ENCODE data around the gene RNF126. TPM values are rescaled to one million over a fixed set of nuclear protein-coding genes. Genes with fewer than 3 reads are reported as not detected.
"Not testable (repeated sequence)": the region's sequence is repeated elsewhere in the genome, so short reads cannot be mapped to it uniquely, and the experiment has no call there.

RNF126 gene
- total RNA-seq, 1 experiment from 2014 or later = 119 TPM

DNA sequence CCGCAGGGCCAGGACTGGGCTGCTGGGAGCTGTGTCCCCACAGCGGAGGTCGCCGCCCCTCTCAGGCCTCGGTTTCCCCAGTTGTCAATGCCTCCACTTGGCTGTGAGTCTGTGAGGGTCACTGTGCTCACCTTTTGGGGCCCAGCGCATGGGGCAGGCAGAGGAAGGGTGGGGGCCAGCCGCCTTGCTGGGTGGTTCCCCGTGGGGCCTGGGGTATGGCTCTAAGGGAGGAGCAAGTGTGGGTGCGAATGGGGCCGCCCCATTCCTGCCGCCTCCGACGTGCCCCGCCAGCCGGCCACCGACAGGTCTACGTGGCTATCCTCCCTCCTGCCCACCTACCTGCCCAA is 24.1 kb downstream of the RNF126 start:
- Histone ChIP-seq H3K36me3 (replicated peaks; ENCODE audit: control insufficient read depth, insufficient read depth, low read length) (no peaks in the 10 kb centered on the region), H3K4me3 (ENCODE audit: insufficient read depth, low read depth, low read length) (no peak overlapping the region), H3K27me3 (ENCODE audit: control insufficient read depth, insufficient read depth, low read length) (peaks cover 16% of the 10 kb centered on the region)
- no peak for DNase-seq

DNA sequence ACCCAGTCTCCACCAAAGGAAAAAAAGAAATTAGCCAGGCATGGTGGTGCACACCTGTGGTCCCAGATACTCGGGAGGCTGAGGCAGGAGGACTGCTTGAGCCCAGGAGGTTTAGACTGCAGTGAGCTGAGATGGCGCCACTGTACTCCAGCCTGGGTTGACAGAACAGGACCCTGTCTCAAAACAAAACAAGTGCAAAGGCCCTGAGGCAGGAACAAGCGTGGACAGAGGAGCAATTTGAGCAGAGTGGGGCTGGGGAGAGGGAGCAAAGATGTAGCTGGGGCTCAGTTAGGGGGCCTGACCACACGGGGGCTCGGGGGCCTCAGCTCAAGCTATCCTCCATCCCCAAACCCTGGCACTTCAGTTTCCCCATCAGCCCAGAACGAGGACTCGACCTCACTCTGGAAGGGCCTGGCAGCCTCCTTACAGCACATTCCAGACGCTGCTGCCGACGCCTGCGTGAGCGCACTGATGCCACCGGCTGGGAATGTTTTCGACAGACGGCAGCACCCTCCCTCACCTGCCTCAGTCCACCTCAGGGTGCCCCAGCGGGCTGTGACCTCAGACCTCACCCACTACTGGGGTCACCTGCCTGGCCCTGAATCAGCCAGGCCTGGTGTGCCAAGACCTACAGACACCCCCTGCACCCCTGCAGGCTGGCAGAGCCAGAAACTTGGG is 27.9 kb downstream of the RNF126 start:
- Histone ChIP-seq H3K4me3 (ENCODE audit: insufficient read depth, low read depth, low read length) (no peak overlapping the region), H3K27me3 (ENCODE audit: control insufficient read depth, insufficient read depth, low read length) (peaks cover 14% of the 10 kb centered on the region), H3K36me3 (replicated peaks; ENCODE audit: control insufficient read depth, insufficient read depth, low read length) (no peaks in the 10 kb centered on the region)
- no peak for DNase-seq

DNA sequence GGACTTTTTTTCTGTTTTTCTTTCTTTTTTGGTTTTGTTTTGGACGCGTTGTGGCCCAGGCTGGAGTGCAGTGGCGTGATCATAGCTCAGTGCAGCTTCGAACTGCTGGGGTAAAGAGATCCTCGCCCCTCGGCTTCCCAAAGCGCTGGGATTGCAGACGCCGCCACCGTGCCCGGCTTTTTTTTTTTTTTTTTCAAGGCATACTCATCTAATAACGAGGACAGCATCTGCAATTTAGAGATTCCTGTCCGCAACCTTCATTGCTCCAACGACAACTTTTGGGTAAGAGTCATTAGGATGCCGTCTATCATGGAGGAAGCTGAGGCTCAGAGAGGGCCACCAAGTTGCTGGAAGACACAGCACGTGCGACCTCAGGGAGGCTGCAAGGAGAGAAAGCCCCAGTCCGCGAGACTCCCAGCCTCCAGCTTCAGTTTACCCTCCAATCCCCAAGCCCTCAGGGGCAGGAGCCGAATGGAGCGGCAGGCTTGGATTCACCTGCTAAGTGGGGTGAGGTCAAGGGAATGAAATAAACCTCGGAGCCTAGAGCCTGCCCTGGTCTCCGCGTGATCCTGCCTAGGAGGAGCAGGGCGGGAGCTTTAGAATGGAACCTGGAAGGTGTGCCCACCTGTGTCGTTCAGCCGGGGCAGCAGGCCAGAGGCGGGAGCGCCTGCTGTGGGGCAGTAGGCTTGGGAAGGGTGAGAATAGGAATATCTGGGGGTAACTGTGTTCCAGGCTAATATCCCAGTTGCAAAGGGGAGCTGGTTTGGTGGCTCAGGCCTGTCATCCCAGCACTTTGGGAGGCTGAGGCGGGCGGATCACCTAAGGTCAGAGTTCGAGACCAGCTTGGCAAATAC is 29.0 kb downstream of the RNF126 start:
- peak overlapping the region; percentile 51 for H3K4me3 ChIP-seq (ENCODE audit: insufficient read depth, low read depth, low read length)
- peaks cover 9% of the 10 kb centered on the region for H3K27me3 ChIP-seq (ENCODE audit: control insufficient read depth, insufficient read depth, low read length)
- H3K36me3 ChIP-seq (replicated peaks; ENCODE audit: control insufficient read depth, insufficient read depth, low read length) = no peaks in the 10 kb centered on the region; the same call in 1 of the 2 replicates
- DNase-seq = no peak

DNA sequence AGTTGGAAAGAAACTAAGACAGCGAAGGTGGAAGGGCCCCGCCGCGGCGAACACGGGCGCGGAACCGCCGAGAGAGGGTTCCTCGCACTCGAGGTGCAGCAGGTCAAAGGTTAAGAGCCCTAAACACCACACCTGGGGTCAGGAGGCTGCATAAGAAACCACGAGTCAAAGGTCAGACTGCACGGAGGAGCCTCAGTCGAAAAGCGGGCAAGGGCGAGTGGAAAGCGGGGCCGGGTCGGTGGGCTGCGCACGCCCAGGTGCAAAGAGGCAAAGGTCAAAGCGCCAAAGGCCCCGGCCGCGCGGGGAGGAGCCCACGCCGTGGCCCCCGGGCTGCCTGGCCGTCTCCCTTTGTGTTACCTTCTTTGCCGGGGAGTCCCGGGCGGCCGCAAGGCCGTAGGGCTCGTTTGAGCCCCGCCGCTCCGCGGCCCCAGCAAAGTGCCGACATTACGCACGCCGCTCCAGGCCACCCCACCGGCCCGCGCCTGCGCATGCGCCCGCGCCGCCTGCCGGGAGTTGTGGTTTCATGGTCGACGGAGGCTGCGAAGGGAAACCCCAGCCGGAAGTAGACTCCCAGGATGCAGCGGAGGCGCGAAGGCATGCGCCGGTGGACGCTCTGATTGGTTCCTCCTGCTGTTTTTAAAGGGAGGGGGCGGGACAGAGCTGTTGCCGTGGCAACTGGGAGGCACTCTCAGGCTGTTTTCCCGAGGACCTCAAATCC is 29.8 kb downstream of the RNF126 start, which contains the start of gene POLRMT:
Gene POLRMT (minus strand): TSS at position 470 of the 718 bp plus-strand sequence. CDS start 25 bp downstream, at position 445.
- H3K4me3 ChIP-seq (ENCODE audit: insufficient read depth, low read depth, low read length) = peak within 1 kb of the TSS; percentile 95
- H3K36me3 ChIP-seq (replicated peaks; ENCODE audit: control insufficient read depth, insufficient read depth, low read length) = no peaks in the 10 kb centered on the region; the same call in 1 of the 2 replicates
- DNase-seq = peak; percentile 100
- H3K27me3 ChIP-seq (ENCODE audit: control insufficient read depth, insufficient read depth, low read length) = peaks cover 1% of the 10 kb centered on the region; the same call in 1 of the 2 replicates

DNA sequence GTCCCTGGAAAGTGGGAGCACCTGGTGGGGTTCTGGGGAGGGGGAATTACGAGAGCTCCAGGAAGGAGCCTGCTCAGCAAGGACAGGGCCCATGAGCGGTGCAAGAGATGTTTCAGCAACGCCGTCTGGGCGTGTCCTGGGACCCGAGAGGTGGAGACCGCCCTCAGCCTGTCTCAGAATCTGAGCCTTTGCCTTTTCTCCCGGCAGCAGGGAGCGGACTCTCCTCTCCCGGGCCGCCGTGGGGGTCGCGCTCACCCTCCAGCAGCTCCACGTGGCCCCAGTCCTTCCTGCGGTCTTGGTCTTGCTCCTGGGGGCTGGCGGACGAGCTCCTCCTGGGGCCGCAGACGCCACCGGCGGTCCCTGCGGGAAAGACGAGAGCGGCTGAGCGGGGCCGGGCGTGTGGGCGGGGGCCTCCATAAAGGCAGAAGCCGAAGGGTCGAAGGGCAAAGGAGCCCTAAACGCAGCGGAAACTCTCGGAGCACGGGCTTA is 30.4 kb downstream of the RNF126 start:
- Histone ChIP-seq H3K27me3 (ENCODE audit: control insufficient read depth, insufficient read depth, low read length) (no peaks in the 10 kb centered on the region; the same call in 1 of the 2 replicates), H3K4me3 (ENCODE audit: insufficient read depth, low read depth, low read length) (peak overlapping the region; percentile 95), H3K36me3 (replicated peaks; ENCODE audit: control insufficient read depth, insufficient read depth, low read length) (no peaks in the 10 kb centered on the region; the same call in 1 of the 2 replicates)
- DNase-seq = peak; percentile 93

DNA sequence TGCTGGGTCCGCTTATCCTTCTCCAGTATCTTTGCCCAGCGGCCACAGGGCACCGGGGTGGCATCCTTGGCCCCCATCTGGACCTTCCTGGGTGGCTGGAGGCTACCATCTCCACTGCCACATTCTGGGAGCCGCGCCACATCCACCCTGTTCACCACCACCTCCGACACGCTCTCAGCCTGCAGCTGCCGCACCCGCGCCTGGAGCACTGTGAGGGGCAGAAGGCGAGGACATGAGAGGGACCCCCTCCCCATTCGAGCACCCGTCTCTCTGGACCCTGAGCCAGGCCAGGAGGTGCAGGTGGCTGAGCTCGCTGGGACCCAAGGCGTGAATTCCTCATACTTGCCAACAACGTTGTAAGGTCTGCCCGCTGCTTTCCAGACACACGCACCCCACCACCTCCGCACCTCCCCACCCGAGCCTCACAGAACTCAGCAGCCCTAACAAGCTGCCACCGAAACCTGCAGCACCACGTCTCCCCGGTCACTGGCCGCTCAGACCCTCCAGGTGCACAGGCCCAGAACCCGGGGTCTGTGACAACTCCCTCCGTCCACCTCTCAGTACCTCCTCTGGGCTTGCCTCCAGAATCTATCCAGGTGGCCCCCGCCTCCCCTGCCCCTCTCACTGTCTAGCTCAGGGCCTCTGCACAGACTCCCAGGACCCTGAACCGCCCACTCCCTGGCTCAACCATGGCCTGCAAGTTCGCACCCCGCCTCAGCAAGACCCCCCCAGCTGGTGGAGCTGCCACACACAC is 32.9 kb downstream of the RNF126 start:
- peaks cover 2% of the 10 kb centered on the region; the same call in 1 of the 2 replicates for H3K36me3 ChIP-seq (replicated peaks; ENCODE audit: control insufficient read depth, insufficient read depth, low read length)
- DNase-seq = no peak

DNA sequence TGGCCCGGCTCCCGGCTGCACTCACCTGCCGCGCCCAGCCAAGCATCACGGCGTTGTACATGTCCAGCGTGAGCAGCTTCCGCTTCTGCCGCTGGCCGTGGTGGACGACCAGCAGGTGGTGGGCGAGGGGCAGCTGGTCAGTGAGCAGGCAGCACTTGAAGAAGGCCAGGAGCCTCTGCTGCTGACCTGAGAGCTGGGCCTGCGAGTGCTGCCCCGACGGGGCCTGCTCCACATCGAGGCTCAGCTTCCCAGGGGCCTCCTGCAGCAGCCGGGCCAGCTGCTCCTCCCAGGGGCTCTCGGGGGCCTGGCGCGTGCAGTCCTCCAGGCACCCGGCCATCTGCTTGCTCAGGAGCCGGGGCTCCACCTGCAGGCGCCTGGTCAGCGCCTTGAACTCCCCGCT is 33.5 kb downstream of the RNF126 start:
- H3K36me3 ChIP-seq (replicated peaks; ENCODE audit: control insufficient read depth, insufficient read depth, low read length); H3K4me3 ChIP-seq (ENCODE audit: insufficient read depth, low read depth, low read length); DNase-seq; H3K27me3 ChIP-seq (ENCODE audit: control insufficient read depth, insufficient read depth, low read length): not testable (repeated sequence)

More for the DNA sequence above, 32.9 kb downstream of the RNF126 start:
- no peak overlapping the region for H3K4me3 ChIP-seq (ENCODE audit: insufficient read depth, low read depth, low read length)
- H3K27me3 ChIP-seq (ENCODE audit: control insufficient read depth, insufficient read depth, low read length) = no peaks in the 10 kb centered on the region

DNA sequence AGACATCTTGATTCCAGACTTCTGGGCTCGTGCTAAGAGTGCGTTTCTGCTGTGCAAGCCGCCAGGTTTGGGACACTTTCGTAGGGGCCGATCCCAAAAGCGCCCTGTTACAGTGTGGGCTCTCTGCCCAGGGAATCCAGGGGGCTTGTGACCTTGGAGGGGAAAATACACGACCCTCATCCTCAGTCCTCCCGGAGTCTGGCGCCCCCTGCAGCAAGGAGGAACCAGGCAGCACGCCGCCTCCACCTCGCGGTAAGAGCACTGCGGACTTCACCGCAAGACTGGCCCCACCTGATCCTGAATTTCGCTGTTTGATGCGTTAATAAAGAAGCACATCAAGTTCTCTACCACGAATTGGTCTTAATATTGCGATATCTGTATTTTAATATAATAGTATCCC is 34.8 kb downstream of the RNF126 start:
- Histone ChIP-seq H3K36me3 (replicated peaks; ENCODE audit: control insufficient read depth, insufficient read depth, low read length) (peaks cover 3% of the 10 kb centered on the region), H3K4me3 (ENCODE audit: insufficient read depth, low read depth, low read length) (no peak overlapping the region), H3K27me3 (ENCODE audit: control insufficient read depth, insufficient read depth, low read length) (no peaks in the 10 kb centered on the region)
- DNase-seq = peak; percentile 95

DNA sequence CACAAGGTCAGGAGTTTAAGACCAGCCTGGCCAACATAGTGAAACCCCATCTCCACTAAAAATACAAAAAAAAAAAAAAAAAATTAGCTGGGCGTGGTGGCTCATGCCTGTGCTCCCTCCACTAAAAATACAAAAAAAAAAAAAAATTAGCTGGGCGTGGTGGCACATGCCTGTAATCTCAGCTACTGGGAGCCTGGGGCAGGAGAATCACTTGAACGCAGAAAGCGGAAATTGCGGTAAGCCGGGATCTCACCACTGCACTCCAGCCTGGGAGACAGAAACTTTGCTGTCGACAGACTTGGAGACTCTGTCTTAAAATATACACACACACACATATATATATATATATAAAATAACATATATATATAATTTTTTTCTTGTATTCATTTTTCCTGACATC is 36.4 kb downstream of the RNF126 start:
- H3K36me3 ChIP-seq (replicated peaks; ENCODE audit: control insufficient read depth, insufficient read depth, low read length); DNase-seq; H3K27me3 ChIP-seq (ENCODE audit: control insufficient read depth, insufficient read depth, low read length); H3K4me3 ChIP-seq (ENCODE audit: insufficient read depth, low read depth, low read length): not testable (repeated sequence)

DNA sequence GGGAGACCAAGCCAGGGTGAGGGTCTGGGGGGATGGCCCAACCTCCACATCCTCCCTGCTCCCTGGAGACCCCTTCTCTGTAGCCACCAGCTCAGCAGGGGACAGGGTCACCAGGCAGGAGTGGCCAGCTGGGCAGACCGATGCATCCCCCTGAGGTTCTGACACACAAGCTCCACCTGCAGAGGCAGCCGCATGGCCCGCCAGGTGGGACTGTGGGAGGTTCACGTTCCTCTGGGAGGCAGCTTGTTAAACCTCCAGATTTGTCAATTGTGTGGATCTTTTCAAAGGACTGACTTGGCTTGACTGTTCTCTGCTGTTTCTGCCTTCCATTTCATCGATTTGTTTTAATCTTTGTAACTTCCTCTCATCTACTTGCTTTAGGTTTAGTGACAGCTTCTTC is 37.8 kb downstream of the RNF126 start:
- no peaks in the 10 kb centered on the region for H3K27me3 ChIP-seq (ENCODE audit: control insufficient read depth, insufficient read depth, low read length)
- no peak for DNase-seq
- no peak overlapping the region for H3K4me3 ChIP-seq (ENCODE audit: insufficient read depth, low read depth, low read length)
- peaks cover 3% of the 10 kb centered on the region for H3K36me3 ChIP-seq (replicated peaks; ENCODE audit: control insufficient read depth, insufficient read depth, low read length)

DNA sequence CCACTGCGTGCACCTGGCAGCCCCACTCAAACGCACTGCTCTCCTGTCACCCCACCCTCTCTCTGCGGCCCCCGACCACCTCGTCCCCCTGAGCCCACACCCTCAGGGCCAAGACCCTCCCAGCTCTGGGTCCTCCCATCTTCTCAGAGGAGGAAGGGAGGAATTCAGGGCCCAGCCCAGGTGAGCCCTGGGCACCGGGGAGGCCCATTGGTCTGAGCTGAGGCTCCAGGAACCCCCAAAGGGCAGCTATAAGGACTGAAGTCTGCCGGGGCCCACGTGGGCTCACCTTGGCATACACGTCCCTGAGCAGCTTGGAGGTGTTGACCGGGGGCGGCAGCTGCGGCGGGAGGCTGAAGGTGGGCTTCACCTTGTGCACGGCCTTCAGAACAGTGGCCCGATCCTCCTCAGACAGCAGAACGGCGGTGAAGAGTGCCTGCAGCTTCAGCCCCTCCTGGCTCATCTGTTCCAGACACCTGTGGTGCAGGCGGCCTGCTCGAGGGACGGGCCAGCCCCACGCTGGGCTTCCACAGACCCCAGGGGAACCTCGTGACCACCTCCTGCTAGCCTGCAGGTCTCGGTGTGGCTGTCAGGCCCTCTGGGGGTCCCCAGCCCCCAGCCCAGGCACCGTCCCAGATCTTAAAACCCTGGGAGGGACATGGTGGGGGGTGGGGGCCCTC is 38.4 kb downstream of the RNF126 start:
- peaks cover 3% of the 10 kb centered on the region for H3K36me3 ChIP-seq (replicated peaks; ENCODE audit: control insufficient read depth, insufficient read depth, low read length)
- DNase-seq = no peak
- no peaks in the 10 kb centered on the region for H3K27me3 ChIP-seq (ENCODE audit: control insufficient read depth, insufficient read depth, low read length)
- no peak overlapping the region for H3K4me3 ChIP-seq (ENCODE audit: insufficient read depth, low read depth, low read length)

DNA sequence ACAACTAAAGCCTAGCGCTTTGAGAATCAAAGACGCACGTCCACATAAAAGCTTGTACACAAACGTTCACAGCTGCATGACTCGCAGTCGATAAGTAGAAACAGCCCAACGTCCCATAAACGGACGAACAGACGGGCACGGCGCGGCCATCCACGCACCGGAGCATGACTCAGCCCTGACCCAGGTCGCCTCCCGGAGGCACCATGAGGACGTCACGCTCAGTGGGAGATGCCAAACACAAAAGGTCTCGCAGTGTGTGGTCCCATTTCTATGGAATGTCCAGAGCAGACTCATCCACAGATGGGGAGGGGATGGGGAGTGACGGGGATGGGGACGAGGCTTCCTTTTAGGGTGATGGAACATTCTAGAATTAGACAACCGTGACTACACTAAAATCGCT is 39.0 kb downstream of the RNF126 start:
- no peak overlapping the region for H3K4me3 ChIP-seq (ENCODE audit: insufficient read depth, low read depth, low read length)
- DNase-seq = no peak
- peaks cover 3% of the 10 kb centered on the region for H3K36me3 ChIP-seq (replicated peaks; ENCODE audit: control insufficient read depth, insufficient read depth, low read length)
- no peaks in the 10 kb centered on the region for H3K27me3 ChIP-seq (ENCODE audit: control insufficient read depth, insufficient read depth, low read length)

DNA sequence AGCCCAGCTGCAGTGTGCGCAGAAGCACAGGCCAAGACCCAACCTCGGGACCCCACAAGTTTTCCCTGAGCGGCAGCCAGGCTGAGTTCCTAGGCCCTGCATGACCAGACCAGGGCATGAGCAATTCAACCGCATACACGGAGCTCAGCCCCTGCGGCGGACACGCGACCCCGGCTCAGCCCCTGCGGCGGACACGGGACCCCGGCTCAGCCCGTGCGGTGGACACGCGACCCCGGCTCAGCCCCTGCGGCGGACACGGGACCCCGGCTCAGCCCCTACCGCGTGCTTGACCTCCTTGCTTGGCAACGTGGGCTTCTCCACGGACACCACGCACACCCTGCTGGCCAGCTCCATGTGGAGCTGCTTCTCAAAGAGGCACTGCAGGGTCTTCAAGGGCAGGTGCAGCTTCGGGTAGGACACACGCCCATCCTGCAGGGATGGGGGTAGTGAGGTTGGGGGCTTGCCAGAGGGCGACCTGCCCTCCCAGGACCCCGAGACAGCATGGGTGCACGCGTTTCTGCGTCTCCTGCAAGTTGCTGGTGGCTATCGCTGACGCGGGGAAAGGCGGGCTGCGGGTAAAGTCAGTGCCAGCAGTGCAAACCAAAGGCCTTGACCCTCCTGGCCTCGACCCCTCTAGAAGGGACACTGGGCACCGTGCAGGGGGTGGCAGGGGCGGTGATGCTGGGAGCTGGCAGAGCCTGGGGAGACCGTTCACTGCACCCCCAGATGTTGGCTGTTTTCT is 39.7 kb downstream of the RNF126 start:
- no peak for DNase-seq
- Histone ChIP-seq H3K4me3 (ENCODE audit: insufficient read depth, low read depth, low read length) (no peak overlapping the region), H3K27me3 (ENCODE audit: control insufficient read depth, insufficient read depth, low read length) (no peaks in the 10 kb centered on the region), H3K36me3 (replicated peaks; ENCODE audit: control insufficient read depth, insufficient read depth, low read length) (peaks cover 5% of the 10 kb centered on the region)
